Type B pancreatic cell (in vitro differentiated cells): ENCODE results near the gene ADAD1. TPM values are rescaled to one million over a fixed set of nuclear protein-coding genes. Genes with fewer than 3 reads are reported as not detected.

Experiments
- DNase-seq: peaks from one replicate; pipeline ENCODE4 v3.0.0; 2021; ENCODE audit warnings: mixed read lengths; ENCODE audit not compliant: unreplicated experiment; ENCODE audit errors: extremely low spot score
- H3K27ac Mint-ChIP-seq: 2 replicates; pipeline ENCODE4 v1.8.0; 2021; ENCODE audit warnings: mild to moderate bottlenecking, mixed read lengths
- H3K27me3 Mint-ChIP-seq: 2 replicates; pipeline ENCODE4 v1.8.0; 2021; ENCODE audit warnings: mixed read lengths
- H3K36me3 Mint-ChIP-seq: 2 replicates; pipeline ENCODE4 v1.8.0; 2021; ENCODE audit warnings: mixed read lengths
- H3K4me1 Mint-ChIP-seq: one replicate; pipeline ENCODE4 v1.8.0; 2021; ENCODE audit warnings: mixed read lengths; ENCODE audit not compliant: unreplicated experiment
- H3K4me3 Mint-ChIP-seq: 2 replicates; pipeline ENCODE4 v1.8.0; 2021; ENCODE audit warnings: mild to moderate bottlenecking, mixed read lengths
- H3K9me3 Mint-ChIP-seq: 2 replicates; pipeline ENCODE4 v1.8.0; 2021; ENCODE audit warnings: mixed read lengths
- CTCF ChIP-seq: fragments of 200-600 bp; sonication (generic); conservative IDR thresholded peaks from 2 replicates; pipeline ENCODE4 v1.5.0; 2021; ENCODE audit warnings: antibody characterized with exemption, mild to moderate bottlenecking
- total RNA-seq: library from RNA; stranded (reverse); gene quantifications from 2 replicates; pipeline ENCODE4 v1.2.1, GENCODE V29; 2021; ENCODE audit warnings: low replicate concordance

ADAD1 gene
- total RNA-seq, 1 donor from 2014 or later = not detected

DNA sequence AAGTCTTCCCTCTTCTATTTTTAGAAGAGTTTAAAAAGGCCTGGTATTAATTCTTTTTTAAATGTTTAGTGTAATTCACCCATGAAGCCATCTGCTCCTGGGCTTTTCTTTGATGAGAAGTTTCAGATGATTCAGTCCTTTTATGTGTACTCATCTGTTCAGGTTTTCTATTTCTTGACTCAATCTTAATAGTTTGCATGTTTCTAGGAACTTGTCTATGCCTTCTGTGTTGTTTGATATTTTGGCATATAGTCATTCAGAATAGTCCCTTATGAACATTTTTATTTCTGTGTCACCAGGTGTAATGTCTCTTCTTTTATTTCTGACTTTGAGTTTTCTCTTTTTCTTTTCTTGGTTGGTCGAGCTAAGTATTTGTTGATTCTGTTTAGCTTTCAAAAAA, 97.9 kb downstream of the ADAD1 start:
- DNase-seq = no peak
- Mint-ChIP-seq H3K27ac (no peak overlapping the region), H3K36me3 (no peaks in the 10 kb centered on the region), H3K4me3 (no peak overlapping the region), H3K4me1 (no peaks in the 10 kb centered on the region), H3K9me3 (no peaks in the 10 kb centered on the region), H3K27me3 (no peaks in the 10 kb centered on the region)
- TF ChIP-seq CTCF = no peak

Other genes starting within 250 kb of the ADAD1 start
- gene BLTP1, start 226.7 kb upstream of the ADAD1 start, total RNA-seq = 41.2 and 46.9 TPM in 2 replicates
- gene IL2, start 77.7 kb downstream of the ADAD1 start, total RNA-seq = not detected in 2 replicates
- not detected in 2 replicates for gene IL21, start 242.1 kb downstream of the ADAD1 start, total RNA-seq